ENCODE results near the gene TMEM255B.

Gene TMEM255B

GRCh38 chr13:113746143-113746525 lies 12.9 kb upstream of the TMEM255B start:
- in situ Hi-C loops (cut with MboI; ENCODE audit: low pct_unique_long_range_greater_than_20kb, low sequenced_read_pairs, unreplicated experiment): no loop called here

DNA sequence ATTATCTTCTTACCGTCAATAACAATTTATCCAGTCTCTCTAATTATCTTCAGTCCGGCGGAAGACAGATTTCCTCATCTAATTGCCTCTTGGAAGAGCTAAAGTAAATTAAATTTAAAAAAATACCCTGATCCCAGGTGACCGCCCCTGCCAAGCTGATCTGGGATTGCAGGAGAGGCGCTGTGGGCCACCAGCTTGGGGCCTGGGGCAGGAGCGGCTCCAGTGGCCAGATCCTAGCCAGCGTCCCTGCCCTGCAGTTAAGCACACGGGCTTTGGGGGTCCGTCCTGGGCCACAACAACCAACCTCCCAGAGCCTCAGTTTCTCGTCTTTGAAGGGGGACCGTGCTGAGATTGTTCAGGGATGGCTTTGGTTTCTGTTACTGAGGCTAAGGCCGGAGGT lies 12.4 kb upstream of the TMEM255B start:
- in situ Hi-C loops (cut with MboI; ENCODE audit: low pct_unique_long_range_greater_than_20kb, low sequenced_read_pairs, unreplicated experiment): no loop called here
- DNase-seq (ENCODE audit: low spot score): no peak

More at GRCh38 chr13:113746143-113746525, 12.9 kb upstream of the TMEM255B start:
- no peak for DNase-seq (ENCODE audit: low spot score)
- TF ChIP-seq, protein P1, sequence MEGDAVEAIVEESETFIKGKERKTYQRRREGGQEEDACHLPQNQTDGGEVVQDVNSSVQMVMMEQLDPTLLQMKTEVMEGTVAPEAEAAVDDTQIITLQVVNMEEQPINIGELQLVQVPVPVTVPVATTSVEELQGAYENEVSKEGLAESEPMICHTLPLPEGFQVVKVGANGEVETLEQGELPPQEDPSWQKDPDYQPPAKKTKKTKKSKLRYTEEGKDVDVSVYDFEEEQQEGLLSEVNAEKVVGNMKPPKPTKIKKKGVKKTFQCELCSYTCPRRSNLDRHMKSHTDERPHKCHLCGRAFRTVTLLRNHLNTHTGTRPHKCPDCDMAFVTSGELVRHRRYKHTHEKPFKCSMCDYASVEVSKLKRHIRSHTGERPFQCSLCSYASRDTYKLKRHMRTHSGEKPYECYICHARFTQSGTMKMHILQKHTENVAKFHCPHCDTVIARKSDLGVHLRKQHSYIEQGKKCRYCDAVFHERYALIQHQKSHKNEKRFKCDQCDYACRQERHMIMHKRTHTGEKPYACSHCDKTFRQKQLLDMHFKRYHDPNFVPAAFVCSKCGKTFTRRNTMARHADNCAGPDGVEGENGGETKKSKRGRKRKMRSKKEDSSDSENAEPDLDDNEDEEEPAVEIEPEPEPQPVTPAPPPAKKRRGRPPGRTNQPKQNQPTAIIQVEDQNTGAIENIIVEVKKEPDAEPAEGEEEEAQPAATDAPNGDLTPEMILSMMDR (IDR thresholded peaks at IDR 0.05; ENCODE audit: extremely low read depth, insufficient read depth, missing control alignments): no peak

GRCh38 chr13:113747291-113747833 lies 11.7 kb upstream of the TMEM255B start:
- in situ Hi-C loops (cut with MboI; ENCODE audit: low pct_unique_long_range_greater_than_20kb, low sequenced_read_pairs, unreplicated experiment): no loop called here
- no peak for DNase-seq (ENCODE audit: low spot score)
- TF ChIP-seq, protein P1 (IDR thresholded peaks at IDR 0.05; ENCODE audit: extremely low read depth, insufficient read depth, missing control alignments): no peak

More for the DNA sequence above, 12.4 kb upstream of the TMEM255B start:
- TF ChIP-seq, protein P1 (IDR thresholded peaks at IDR 0.05; ENCODE audit: extremely low read depth, insufficient read depth, missing control alignments): no peak

- in situ Hi-C loops (cut with MboI; ENCODE audit: low pct_unique_long_range_greater_than_20kb, low sequenced_read_pairs, unreplicated experiment): no loop called here
- DNase-seq (ENCODE audit: low spot score): no peak
- TF ChIP-seq, protein P1 (IDR thresholded peaks at IDR 0.05; ENCODE audit: extremely low read depth, insufficient read depth, missing control alignments): no peak
These were observed 10.7 kb upstream of the TMEM255B start for GRCh38 chr13:113748101-113748861.

DNA sequence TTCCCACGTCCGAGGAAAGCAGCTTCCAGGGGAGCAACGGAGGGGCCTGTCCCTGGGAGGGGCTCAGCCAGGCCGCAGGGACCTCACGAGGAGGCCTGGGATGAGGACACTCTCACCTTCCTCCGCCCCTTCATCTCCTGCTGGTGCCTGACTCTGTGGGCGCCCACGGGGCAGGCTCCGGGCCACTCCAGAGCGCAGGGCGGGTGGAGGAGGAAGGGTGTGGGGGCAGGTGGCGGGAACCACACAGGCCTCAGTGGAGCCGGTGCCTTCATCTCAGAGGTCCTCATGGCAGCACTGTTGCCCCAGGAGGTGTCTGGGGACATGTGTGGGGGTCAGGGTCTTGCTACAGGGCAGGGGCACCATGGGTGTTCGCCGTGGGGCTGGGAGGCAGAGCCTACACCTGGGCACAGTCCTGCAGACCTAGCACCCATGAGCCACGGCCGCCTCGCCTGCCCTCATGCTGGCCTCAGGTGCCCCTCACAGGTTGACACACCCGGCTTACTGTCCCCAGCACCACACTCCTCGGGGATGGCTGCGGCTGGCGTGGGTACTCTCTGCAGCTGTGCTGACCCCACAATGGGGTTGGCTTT lies 10.1 kb upstream of the TMEM255B start:
- in situ Hi-C loops (cut with MboI; ENCODE audit: low pct_unique_long_range_greater_than_20kb, low sequenced_read_pairs, unreplicated experiment): no loop called here
- DNase-seq (ENCODE audit: low spot score): no peak
- TF ChIP-seq, protein P1 (IDR thresholded peaks at IDR 0.05; ENCODE audit: extremely low read depth, insufficient read depth, missing control alignments): no peak

DNA sequence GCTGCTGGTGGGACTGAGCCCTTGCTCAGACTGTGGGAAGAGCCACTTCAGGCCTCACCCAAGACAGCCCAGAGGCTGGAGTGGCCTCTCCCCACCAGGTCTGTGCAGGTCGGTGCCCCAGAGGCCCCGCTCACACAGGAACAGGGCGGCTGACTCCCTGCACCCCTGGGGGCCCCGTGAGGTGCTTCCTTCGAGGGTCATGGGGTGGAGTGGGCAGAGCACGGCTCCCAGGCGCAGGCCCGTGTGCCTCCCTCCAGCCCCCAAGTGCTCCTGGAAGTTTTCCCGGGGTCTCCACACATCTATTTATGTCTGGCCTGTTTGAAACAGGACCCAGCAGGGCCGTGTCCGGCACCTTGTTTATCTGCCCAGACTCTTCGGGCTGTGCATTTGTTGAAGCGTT lies 9.5 kb upstream of the TMEM255B start:
- in situ Hi-C loops (cut with MboI; ENCODE audit: low pct_unique_long_range_greater_than_20kb, low sequenced_read_pairs, unreplicated experiment): no loop called here

More for the DNA sequence above, 9.5 kb upstream of the TMEM255B start:
- TF ChIP-seq, protein P1 (IDR thresholded peaks at IDR 0.05; ENCODE audit: extremely low read depth, insufficient read depth, missing control alignments): no peak
- no peak for DNase-seq (ENCODE audit: low spot score)

Measured in GM13977 (cell line).